Measurements from ENCODE around the gene EIF1AD.
A peak's percentile ranks its signal among the peaks of the same experiment; 100 is the strongest.
"Not testable (repeated sequence)": the region's sequence is repeated elsewhere in the genome, so short reads cannot be mapped to it uniquely, and the experiment has no call there.

Gene EIF1AD

DNA sequence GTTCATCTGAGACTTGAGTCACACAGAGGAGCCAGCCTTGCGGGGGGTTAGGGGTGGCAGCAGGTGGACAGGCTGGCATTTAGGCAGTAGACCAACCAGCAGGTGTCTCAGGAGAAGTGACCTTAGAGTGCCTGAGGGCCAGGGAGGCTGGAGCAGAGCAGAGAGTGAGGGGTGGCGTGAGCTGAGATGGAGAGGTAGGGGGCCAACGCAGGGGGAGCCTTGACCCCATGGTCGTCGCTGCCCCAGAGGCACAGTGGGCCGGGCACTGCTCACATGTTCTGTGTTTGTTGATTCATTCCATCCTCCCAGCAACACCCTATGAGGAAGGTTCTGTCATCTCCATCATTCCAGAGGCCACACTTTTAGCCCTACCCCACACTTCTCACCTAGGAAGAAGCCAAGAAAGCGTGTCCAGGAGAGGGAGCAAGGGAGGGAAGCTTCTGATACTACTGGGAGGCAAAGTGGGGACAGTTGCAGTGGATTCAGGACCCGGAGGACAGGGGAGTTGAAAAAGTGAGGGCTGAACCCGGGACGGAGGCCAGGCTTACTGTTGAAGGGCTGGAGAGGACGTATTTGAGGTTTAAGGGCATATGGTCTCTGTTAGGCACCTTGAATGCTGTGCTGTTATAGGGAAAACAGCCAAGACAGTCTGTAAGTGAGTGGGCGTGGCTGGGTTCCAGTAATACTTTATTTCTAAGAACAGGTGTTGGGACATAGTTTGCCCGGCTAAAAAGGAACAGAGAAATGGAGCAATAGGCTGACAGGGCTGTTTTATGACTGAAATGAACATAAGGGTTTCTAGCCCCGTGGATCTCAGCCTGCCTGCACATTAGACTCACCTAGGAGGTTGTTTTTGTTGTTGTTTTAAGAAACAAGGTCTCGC, 33.1 kb downstream of the EIF1AD start:
- DNase-seq (ENCODE audit: low read depth) = no peak

DNA sequence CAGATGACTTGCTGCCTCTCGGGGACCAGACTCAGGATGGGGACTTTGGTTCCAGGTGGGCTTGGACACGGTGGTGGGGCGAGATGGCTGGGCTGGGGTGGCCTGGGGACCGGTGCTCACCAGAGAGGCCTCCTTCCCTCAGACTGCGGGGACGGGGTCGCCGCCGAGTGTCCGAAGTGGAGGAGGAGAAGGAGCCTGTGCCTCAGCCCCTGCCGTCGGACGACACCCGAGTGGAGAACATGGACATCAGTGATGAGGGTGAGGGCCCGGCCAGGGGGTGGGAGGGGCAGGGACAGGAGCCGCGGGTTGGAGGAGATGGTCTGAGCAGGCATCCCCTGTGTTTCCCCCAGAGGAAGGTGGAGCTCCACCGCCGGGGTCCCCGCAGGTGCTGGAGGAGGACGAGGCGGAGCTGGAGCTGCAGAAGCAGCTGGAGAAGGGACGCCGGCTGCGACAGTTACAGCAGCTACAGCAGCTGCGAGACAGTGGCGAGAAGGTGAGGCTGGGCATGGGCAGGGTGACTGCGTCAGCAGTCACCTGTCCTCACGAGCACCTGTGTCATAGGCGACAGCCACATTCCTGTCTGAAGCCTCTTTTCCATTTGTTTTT, 34.5 kb downstream of the EIF1AD start:
- DNase-seq (ENCODE audit: low read depth) = no peak

DNA sequence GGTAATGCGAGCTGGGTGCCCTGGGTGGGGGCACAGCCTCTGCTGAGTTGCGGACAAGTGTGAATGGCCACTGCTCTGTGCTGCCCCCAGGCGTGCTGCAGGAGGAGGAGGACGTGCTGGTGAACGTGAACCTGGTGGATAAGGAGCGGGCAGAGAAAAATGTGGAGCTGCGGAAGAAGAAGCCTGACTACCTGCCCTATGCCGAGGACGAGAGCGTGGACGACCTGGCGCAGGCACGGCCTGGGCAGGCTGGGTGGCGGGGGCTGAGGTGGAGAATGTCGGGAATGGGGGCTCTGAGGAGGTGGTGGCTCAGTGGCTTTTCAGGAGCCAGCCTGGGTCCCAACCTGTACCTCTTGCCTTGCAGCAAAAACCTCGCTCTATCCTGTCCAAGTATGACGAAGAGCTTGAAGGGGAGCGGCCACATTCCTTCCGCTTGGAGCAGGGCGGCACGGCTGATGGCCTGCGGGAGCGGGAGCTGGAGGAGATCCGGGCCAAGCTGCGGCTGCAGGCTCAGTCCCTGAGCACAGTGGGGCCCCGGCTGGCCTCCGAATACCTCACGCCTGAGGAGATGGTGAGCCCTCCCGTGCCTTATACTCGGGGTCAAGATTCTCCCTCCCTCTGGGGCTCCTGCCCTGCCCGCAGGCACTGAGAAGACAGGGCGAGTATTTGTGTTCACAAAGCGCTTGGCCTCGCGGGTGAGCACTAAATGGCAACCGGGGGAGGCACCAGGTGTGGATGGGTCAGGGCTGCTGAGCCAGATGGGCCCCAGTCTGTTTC, 35.8 kb downstream of the EIF1AD start:
- no peak for DNase-seq (ENCODE audit: low read depth)

DNA sequence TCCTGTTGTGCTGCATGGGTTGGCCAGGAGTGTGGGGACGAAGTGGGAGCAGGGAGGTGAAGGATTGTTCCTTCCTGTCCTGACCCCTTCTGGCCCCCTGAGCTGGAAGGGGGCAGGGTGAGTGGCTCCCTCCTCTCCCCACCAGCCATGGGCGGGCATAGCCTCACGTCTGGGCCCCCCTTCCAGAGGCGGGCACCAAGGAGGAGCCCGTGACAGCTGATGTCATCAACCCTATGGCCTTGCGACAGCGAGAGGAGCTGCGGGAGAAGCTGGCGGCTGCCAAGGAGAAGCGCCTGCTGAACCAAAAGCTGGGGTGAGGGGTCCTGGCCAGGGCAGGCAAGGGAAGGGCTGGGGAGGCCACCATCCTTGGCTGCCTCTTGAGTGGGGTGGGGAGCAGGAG, 37.1 kb downstream of the EIF1AD start:
- DNase-seq (ENCODE audit: low read depth) = no peak

DNA sequence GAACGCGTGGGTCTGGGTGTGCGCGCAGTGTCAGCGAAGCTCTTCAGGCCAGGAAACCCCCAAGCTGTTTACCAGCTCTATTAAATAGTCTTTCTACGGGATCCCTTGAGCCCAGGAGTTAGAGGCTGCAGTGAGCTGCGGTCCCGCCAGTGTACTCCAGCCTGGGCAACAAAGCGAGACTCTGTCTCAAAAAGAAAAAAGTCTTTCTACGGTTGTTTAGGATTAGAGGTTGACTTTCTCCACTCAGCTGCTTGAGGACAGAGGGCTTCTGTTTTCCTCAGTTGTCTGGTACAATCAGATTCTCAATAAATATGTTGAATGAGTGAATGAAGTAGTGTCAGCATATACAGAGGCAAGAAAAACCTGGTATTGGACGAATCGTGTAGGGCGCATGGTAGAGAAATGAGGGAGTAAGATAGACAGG, 39.8 kb downstream of the EIF1AD start:
- no peak for DNase-seq (ENCODE audit: low read depth)

DNA sequence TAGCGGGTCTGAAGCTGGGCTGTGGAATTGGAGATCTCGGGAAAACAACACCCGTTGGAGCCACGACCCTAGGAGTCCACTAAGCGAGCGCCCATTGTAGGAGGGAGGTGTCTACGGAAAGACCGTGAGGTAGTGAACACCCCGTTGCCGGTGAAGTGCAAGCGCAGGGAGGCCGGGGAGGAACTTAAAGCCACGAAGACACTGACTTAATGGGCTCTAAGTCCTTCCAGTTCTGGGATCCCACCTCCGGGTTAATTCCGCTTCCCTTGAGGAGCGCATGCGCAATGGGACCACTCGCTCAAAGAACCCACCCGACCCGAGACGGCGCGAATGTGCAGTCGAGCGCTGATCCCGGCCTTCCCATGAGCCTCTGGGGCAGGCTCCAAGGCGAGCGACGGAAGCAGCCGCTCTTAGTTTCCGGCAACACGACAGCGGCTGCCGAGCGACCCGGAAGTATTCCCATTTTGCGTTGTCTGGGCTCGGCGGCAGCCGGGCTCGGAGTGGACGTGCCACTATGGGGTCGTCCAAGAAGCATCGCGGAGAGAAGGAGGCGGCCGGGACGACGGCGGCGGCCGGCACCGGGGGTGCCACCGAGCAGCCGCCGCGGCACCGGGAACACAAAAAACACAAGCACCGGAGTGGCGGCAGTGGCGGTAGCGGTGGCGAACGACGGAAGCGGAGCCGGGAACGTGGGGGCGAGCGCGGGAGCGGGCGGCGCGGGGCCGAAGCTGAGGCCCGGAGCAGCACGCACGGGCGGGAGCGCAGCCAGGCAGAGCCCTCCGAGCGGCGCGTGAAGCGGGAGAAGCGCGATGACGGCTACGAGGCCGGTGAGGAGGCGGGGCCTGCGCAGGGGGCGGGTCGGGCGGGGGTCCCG, 40.5 kb downstream of the EIF1AD start, which contains the start of gene SART1:
Gene SART1 (plus strand): TSS at position 468 of the 874 bp plus-strand sequence. CDS start 47 bp downstream, at position 515.
- DNase-seq (ENCODE audit: low read depth) = peak; percentile 96

DNA sequence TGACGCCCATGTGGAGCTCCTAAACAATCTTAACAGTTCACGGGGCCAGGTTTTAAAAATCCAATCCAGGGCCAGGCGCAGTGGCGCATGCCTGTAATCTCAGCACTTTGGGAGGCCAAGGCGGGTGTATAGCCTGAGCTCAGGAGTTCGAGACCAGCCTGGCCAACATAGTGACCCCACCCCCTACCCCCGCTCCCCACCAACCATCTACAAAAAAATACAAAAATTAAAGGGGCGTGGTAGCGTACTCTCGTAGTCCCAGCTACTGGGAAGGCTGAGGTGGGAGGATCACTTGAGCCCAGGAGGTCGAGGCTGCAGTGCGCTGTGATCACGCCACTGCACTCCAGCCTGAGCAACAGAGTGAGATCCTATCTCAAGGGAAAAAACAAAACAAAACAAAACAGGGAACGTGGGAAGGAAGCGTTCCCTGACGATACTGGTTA, 41.1 kb downstream of the EIF1AD start:
- DNase-seq (ENCODE audit: low read depth) = no peak

DNA sequence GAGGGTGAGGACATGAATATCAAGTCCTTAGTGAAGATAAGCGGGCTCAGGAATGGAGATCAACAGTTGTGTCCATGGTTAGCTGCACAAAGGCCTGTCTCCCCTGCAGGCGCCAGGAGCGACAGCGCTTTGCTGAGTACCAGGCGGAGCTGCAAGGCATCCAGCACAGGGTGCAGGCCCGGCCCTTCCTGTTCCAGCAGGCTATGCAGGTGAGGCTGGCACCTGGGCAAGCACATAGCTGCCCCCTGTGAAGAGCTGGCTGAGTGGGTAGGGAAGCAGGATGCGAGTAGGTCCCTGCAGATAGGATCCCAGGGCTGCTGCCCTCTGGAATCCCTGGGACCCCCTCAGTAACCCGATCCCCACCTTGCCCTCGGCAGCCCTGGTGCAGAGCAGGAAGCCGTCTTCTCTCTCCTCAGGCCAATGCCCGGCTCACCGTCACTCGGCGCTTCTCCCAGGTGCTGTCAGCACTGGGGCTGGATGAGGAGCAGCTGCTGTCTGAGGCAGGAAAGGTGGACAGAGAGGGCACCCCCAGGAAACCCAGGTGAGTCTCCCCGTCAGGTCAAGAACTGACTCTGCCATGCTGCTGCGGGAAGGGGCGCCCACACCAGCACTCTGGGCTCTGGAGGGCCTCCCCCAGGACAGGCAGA, 43.1 kb downstream of the EIF1AD start:
- no peak for DNase-seq (ENCODE audit: low read depth)

DNA sequence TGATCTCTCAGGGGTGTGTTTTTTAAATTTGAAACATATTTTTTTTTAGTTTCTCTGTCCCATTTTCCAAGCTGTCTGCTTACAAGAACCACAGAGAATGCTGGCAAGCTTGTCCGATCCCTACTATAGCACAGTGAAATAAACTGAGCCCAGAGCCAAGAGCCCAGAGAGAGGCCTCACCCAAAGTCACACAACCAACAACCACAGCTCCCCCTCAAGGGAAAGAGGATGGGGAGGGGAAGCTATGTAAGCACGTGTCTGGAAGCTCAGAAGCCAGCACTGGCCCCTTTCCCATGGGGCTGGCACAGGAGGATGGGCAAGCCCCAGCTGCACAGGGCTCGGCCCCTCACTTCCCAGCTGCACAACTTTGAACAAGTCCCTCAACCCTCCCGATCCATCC, 43.7 kb downstream of the EIF1AD start:
- DNase-seq (ENCODE audit: low read depth) = no peak

DNA sequence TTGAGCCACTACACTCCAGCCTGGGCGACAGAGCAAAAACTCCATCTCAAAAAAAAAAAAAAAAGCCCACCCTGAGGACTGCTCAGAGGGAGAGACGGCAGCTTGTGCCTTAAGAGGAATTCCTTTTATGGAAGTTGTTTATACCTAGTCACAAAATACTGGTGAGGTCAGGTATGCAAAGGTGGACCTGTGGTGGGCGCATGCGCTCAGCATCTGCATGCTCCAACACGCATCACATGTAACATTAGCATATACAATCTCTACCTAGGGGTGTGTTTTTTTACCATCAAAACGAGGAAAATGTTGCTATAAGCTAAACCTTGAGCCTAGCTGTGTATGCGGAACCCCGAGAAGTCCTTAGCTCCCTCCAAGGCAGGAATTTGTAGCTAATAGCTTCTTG, 47.2 kb downstream of the EIF1AD start:
- DNase-seq (ENCODE audit: low read depth) = no peak

DNA sequence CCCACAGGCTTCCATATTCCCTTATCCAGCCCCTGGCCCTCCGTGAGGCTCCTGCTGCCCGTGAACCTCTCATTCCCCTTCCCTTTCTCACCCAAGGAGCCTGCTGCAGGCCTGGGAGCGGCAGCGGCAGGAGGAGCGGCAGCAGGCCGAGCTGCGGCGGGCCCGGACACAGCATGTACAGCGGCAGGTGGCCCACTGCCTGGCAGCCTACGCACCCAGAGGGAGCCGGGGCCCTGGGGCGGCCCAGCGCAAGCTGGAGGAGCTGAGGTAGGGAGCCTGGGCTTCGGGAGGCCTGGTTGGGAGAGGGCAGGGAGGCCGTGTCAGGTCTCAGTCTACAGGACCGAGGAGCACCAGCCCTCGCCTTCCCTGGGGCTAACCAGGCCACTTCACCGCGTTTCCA, 48.5 kb downstream of the EIF1AD start:
- no peak for DNase-seq (ENCODE audit: low read depth)

DNA sequence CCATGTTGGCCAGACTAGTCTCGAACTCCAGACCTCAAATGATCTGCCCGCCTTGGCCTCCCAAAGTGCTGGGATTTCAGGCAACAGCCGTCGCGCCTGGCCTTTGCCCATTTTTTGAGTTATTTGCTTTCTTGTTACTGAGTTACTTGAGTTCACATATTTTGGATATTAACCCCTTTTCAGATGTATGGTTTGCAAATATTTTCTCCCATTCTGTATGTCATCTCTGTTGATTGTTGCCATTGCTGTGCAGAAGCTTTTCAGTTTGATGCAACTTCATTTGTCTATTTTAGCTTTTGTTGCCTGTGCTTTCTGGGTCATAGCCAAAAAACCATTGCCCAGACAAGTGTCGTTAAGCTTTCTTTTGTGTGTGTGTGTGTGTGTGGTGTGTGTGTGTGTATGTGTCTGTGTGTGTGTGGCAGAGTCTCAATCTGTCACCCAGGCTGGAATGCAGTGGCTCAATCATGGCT, 49.9 kb downstream of the EIF1AD start:
- no peak for DNase-seq (ENCODE audit: low read depth)

DNA sequence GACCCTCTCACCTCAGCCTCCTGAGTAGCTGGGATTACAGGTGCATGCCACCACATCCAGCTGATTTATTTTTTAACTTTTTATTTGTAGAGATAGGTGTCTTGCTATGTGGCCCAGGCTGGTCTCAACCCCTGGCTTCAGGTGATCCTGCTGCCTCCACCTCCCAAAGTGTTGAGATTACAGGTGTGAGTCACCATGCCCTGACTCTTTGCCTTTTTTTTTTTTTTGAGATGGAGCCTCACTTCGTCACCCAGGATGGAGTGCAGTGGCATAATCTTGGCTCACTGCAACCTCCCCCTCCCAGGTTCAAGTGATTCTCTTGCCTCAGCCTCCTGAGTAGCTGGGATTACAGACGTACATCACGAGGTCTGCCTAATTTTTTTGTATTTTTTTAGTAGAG, 50.3 kb downstream of the EIF1AD start:
- not testable (repeated sequence) for DNase-seq (ENCODE audit: low read depth)

DNA sequence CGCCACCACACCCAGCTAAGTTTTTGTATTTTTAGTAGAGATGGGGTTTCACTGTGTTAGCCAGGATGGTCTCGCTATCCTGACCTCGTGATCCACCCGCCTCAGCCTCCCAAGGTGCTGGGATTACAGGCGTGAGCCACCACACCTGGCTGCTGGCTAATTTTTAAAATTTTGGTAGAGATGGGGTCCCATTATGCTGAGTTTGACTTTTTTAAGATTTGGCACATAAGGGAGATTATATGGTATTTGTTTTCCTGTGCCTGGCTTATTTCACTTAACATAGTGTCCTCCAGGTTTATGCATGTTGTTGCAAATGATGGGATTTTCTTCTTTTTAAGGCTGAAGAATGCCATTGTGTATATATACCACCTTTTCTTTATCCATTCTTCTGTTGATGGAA, 51.2 kb downstream of the EIF1AD start:
- not testable (repeated sequence) for DNase-seq (ENCODE audit: low read depth)

DNA sequence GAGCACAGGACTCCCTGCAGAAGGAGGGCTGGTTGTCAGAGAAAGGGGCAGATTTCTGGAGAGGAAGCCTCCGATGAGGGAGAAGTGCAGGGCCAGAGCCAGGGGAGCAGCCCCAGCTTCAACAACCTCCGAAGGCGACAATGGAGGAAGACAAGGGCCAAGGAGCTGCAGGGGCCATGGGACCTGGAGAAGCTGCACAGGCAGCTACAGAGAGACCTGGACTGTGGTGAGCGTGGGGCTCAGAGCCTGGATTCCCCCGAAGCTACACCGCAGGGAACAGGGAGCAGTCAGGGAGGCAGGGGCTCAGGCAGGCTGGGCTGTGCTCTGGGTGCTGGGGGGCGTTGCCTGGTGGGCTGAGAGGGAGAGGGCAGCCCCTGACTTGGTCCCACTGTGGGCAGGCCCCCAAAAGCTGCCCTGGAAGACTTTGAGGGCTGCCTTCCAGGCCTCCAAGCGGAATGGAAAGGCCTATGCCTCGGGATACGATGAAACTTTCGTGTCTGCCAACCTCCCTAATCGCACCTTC, 54.3 kb downstream of the EIF1AD start:
- DNase-seq (ENCODE audit: low read depth) = no peak

DNA sequence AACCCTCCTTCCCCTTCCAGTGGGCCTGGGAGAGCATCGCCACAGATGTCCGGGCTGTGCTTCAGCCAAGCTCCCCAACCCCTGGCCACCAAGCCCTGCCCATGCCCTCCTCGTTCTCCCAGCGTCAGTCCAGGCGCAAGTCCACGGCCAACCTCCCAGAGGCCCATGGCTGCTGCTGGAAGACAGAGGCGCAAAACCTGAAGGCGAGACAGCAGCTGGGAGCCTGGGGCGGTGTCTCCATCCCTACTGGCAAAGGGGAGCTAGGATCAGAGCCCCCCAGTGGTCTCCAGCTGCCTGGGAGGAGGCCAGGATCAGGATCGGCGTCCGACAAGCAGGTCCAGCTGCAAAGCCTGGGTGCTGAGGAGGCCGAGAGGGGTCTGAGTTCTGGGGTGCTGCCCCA, 54.8 kb downstream of the EIF1AD start:
- no peak for DNase-seq (ENCODE audit: low read depth)

DNA sequence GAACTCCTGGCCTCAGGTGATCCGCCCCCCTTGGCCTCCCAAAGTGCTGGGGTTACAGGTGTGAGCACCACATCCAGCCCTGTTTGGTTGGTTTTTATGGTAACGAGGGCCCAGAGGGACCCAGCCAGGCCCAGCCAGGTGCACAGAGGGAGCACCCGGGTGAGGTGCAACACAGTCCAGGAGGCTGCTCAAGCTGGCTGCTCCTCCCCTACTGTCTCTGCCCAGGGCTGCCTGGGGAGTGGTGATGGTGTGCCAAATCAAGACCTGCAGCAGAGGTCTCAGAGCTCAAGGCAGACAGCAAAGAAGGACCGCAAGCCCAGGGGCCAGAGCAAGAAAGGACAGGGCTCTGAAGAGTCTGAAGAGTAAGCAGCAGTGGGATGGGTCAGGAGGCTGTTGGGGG, 55.3 kb downstream of the EIF1AD start:
- DNase-seq (ENCODE audit: low read depth) = no peak

Data from stimulated activated CD8-positive, alpha-beta memory T cell treated with anti-CD3 and anti-CD28 coated beads, Interleukin-4, amount 100 ng/mL, for 24 hours (primary cell).